GM12801 (cell line): ENCODE results near the gene SMTNL2.

ENCODE experiments used
- TF ChIP-seq, protein P1 (sequence below): IDR thresholded peaks from one replicate; pipeline ENCODE4 v1.5.1; 2011; ENCODE audit warnings: control low read depth; ENCODE audit not compliant: insufficient read length; ENCODE audit errors: extremely low read depth

The SMTNL2 gene

DNA sequence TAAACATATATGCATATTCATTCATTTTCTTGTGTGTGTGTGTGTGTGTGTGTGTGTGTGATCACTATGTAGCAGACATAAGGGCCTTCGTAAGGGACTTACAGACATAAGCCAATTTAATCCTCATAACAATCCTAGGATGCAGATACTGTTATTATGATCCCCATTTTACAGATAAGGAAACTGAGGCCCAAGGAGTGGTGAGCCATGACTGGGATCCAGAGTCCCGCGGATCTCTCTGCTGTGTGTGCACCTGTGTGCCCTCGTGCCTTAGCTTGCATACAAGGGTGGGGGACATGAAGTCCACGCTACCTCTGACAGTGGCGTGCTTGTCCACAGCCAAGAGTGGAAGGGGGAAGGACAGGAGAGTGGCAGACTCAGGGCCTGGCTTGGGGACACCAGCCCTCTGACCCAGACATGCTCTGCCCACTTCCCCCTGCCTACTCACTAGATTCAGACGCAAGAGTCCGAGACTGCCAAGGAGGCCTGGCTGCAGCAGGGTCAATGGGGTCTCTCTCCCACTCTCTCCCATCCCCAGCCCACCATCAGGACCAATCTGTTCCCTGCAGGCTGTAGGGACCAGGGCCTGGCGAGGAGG lies 9.8 kb upstream of the SMTNL2 start:
- TF ChIP-seq, protein P1, sequence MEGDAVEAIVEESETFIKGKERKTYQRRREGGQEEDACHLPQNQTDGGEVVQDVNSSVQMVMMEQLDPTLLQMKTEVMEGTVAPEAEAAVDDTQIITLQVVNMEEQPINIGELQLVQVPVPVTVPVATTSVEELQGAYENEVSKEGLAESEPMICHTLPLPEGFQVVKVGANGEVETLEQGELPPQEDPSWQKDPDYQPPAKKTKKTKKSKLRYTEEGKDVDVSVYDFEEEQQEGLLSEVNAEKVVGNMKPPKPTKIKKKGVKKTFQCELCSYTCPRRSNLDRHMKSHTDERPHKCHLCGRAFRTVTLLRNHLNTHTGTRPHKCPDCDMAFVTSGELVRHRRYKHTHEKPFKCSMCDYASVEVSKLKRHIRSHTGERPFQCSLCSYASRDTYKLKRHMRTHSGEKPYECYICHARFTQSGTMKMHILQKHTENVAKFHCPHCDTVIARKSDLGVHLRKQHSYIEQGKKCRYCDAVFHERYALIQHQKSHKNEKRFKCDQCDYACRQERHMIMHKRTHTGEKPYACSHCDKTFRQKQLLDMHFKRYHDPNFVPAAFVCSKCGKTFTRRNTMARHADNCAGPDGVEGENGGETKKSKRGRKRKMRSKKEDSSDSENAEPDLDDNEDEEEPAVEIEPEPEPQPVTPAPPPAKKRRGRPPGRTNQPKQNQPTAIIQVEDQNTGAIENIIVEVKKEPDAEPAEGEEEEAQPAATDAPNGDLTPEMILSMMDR: no peak

DNA sequence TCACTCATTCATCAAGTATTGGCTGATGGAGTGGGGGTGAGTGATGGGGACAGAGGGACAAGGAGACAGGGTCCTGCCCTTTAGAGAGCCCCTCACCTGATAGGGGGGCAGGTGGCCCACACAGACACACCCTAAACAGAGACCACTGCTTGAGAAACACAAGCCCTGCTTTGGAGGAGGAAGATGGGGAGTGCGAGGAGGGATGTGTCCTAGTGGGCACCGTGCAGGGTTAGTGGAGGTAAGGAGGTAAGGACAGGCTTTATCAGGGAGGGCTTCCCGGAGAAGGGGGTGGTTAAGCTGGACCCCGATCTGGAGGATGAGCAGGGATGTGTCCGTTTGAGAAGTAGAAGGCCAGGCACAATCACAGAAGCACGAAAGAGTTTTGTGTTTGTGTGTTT lies 8.2 kb upstream of the SMTNL2 start:
- TF ChIP-seq, protein P1: no peak

- TF ChIP-seq, protein P1: no peak
These were observed 7.5 kb upstream of the SMTNL2 start for GRCh38 chr17:4576729-4577322.

DNA sequence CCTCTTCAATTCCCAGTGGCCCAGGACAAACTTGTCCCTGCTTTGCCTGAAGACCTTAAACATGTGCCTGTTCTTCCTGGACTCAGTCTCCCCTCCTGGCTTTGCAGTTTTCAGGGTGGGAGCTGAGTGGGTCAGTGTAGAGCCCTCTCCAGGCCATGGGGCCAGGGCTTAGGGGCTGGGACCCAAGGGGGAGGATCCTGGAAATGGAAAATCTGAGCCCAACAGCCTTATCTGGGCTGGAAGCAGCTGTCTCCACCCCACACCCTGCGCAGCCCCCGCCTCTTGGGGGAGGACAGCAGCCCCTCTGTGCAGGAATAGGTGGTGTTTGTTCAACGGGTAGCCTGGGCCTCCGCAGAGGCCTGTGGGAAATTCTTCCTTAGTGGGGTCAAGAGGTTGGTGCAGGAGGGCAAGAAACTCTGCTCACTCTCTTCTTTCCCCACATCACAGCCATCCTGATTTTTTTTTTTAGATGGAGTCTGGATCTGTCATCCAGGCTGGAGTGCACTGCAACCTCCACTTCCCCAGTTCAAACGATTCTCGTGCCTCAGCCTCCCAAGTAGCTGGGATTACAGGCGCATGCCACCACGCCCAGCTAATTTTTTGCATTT lies 6.8 kb upstream of the SMTNL2 start:
- TF ChIP-seq, protein P1: no peak

GRCh38 chr17:4579678-4580077 lies 4.7 kb upstream of the SMTNL2 start:
- TF ChIP-seq, protein P1: no peak

DNA sequence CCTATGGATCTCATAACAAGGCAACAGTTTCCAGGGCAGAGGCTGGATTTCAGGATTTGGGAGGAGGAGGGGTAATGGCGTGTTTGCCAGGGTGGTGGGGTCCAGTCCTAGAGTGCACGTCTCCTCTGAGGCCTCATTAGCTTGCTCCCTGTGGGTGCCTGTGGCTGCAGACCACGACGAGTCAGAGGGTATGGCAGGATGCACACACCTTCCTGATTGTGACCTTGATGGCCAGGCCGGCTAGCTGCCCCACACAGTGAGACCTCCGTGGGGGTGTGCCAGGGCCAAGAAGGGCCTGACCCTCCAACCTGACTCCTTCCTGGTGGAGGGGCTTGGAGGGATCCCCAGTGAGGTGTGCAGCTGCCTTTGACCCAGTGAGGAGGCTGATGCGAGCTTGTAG lies 4.0 kb upstream of the SMTNL2 start:
- TF ChIP-seq, protein P1: no peak

DNA sequence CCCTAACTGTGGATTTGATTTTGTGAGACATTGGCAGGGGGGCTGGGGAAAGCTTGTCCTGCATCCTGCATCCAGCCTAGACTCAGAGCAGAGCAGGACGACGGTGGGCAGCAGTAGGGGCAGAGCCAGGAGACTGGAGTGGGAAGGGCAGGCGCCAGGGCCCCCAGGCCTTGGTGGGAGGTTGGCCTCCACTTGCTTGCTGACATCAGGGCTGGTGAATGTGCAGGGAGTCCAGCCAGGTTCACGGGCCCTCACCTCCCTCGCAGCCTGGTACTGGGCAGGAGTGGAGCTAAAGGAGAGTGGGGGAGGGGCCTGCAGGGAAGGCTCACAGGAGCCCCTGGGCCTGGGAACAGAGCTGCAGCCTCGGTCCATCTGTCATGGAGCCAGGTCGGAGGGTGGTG lies 2.2 kb upstream of the SMTNL2 start:
- TF ChIP-seq, protein P1: no peak
